Gastroesophageal sphincter (tissue), 3 donors: Measurements from ENCODE around the gene LCTL.

Experiments
- CTCF ChIP-seq, 4 experiments: fragments of 200-600 bp in 2 of 4; fragments of 450-650 bp in 2 of 4; sonication (generic) in 1 of 4; IDR thresholded peaks; one replicate each; pipeline ENCODE4 v1.5.1; 2017 to 2019; ENCODE audit warnings: antibody characterized with exemption in 4 of 4, mild to moderate bottlenecking in 2 of 4, moderate library complexity in 2 of 4
- POLR2A ChIP-seq, 2 donors: fragments of 450-650 bp; IDR thresholded peaks; one replicate each; pipeline ENCODE4 v1.6.1; 2017; ENCODE audit warnings: antibody characterized with exemption in 2 of 2, mild to moderate bottlenecking in 2 of 2, moderate library complexity in 1 of 2

- TF ChIP-seq CTCF (IDR thresholded peaks at IDR 0.05) (no peak), POLR2A (IDR thresholded peaks at IDR 0.05) (no peak)
Observed at GRCh38 chr15:66563126-66563525, 2.7 kb downstream of the LCTL start.
